Stimulated activated naive B cell treated with anti-CD40 and anti-IgM and Interleukin-4, amounts not matched to agents 10 μg/mL and 1 μg/mL and 100 μg/mL, for 72 hours (primary cell): ENCODE results near the gene ERICH6.

Experiments used
- ATAC-seq, 2 donors: fragments of 150-1000 bp; cut with Tn5 transposase; replicated peaks; 2 replicates each; pipeline ENCODE4 v1.10.0; 2021; ENCODE audit warnings: moderate library complexity in 1 of 2
- DNase-seq: peaks from one replicate; pipeline ENCODE4 v3.0.0; 2021
- H3K27ac Mint-ChIP-seq: one replicate; pipeline ENCODE4 v1.8.0; 2022; ENCODE audit warnings: mild to moderate bottlenecking, mixed read lengths
- H3K27me3 Mint-ChIP-seq, 2 donors: one replicate each; pipeline ENCODE4 v1.8.0; 2022; ENCODE audit warnings: mixed read lengths in 2 of 2
- H3K36me3 Mint-ChIP-seq, 2 donors: one replicate each; pipeline ENCODE4 v1.8.0; 2022; ENCODE audit warnings: mixed read lengths in 2 of 2, mild to moderate bottlenecking in 1 of 2
- H3K4me1 Mint-ChIP-seq, 2 donors: one replicate each; pipeline ENCODE4 v1.8.0; 2022; ENCODE audit warnings: mixed read lengths in 2 of 2, mild to moderate bottlenecking in 1 of 2
- H3K4me3 Mint-ChIP-seq, 2 donors: one replicate each; pipeline ENCODE4 v1.8.0; 2022; ENCODE audit warnings: mild to moderate bottlenecking in 2 of 2, mixed read lengths in 2 of 2, moderate library complexity in 1 of 2
- H3K9me3 Mint-ChIP-seq, 2 donors: one replicate each; pipeline ENCODE4 v1.8.0; 2022; ENCODE audit warnings: mixed read lengths in 2 of 2, mild to moderate bottlenecking in 1 of 2

The ERICH6 gene

GRCh38 chr3:150727653-150728502 is 24.2 kb upstream of the ERICH6 start:
- Mint-ChIP-seq H3K4me3 (no peak overlapping the region), H3K27ac (no peak overlapping the region), H3K36me3 (peaks cover 0 to 2% of the 10 kb centered on the region in 2 donors), H3K4me1 (peaks cover 8 to 33% of the 10 kb centered on the region in 2 donors), H3K27me3 (no peaks in the 10 kb centered on the region), H3K9me3 (no peaks in the 10 kb centered on the region)
- no peak for DNase-seq
- no peak for ATAC-seq

GRCh38 chr3:150725548-150725947 is 21.8 kb upstream of the ERICH6 start:
- Mint-ChIP-seq H3K27me3 (no peaks in the 10 kb centered on the region), H3K4me3 (no peak overlapping the region), H3K27ac (no peak overlapping the region), H3K36me3 (peaks cover under 1 to 2% of the 10 kb centered on the region in 2 donors), H3K9me3 (no peaks in the 10 kb centered on the region), H3K4me1 (peaks cover 14 to 39% of the 10 kb centered on the region in 2 donors)
- ATAC-seq (no peak), DNase-seq (no peak)

GRCh38 chr3:150723946-150724345 is 20.2 kb upstream of the ERICH6 start:
- ATAC-seq (no peak), DNase-seq (no peak)
- Mint-ChIP-seq H3K36me3 (peaks cover 8 to 9% of the 10 kb centered on the region in 2 donors), H3K27me3 (no peaks in the 10 kb centered on the region), H3K4me1 (peaks cover 21 to 47% of the 10 kb centered on the region in 2 donors), H3K27ac (no peak overlapping the region), H3K4me3 (no peak overlapping the region), H3K9me3 (no peaks in the 10 kb centered on the region)

- Mint-ChIP-seq H3K27ac (no peak overlapping the region), H3K4me1 (peaks cover 21 to 47% of the 10 kb centered on the region in 2 donors), H3K36me3 (peaks cover 8 to 9% of the 10 kb centered on the region in 2 donors), H3K4me3 (no peak overlapping the region), H3K9me3 (no peaks in the 10 kb centered on the region), H3K27me3 (no peaks in the 10 kb centered on the region)
- no peak for DNase-seq
- ATAC-seq = no peak
Measured at GRCh38 chr3:150722267-150722666, 18.5 kb upstream of the ERICH6 start.

- DNase-seq (no peak), ATAC-seq (peak; percentile 85 to 88)
- no peak overlapping the region for H3K27ac Mint-ChIP-seq
- H3K36me3 Mint-ChIP-seq = peaks cover 8 to 9% of the 10 kb centered on the region in 2 donors
- H3K9me3 Mint-ChIP-seq = no peaks in the 10 kb centered on the region
- no peaks in the 10 kb centered on the region for H3K27me3 Mint-ChIP-seq
- no peak overlapping the region for H3K4me3 Mint-ChIP-seq
- peaks cover 21 to 41% of the 10 kb centered on the region in 2 donors for H3K4me1 Mint-ChIP-seq
Measured at GRCh38 chr3:150721285-150722130, 17.8 kb upstream of the ERICH6 start.

GRCh38 chr3:150720444-150720843 is 16.7 kb upstream of the ERICH6 start:
- ATAC-seq = no peak
- peaks cover 8 to 9% of the 10 kb centered on the region in 2 donors for H3K36me3 Mint-ChIP-seq
- H3K4me1 Mint-ChIP-seq = peaks cover 21 to 40% of the 10 kb centered on the region in 2 donors
- peak overlapping the region; percentile 43 for H3K27ac Mint-ChIP-seq
- no peak overlapping the region for H3K4me3 Mint-ChIP-seq
- no peaks in the 10 kb centered on the region for H3K9me3 Mint-ChIP-seq
- no peak for DNase-seq
- H3K27me3 Mint-ChIP-seq = no peaks in the 10 kb centered on the region

- Mint-ChIP-seq H3K9me3 (peaks cover 0 to 2% of the 10 kb centered on the region in 2 donors), H3K4me1 (peaks cover 2 to 5% of the 10 kb centered on the region in 2 donors), H3K27me3 (no peaks in the 10 kb centered on the region), H3K36me3 (peaks cover 25 to 42% of the 10 kb centered on the region in 2 donors), H3K4me3 (no peak overlapping the region), H3K27ac (no peak overlapping the region)
- no peak for ATAC-seq
- DNase-seq = no peak
Measured at GRCh38 chr3:150710097-150710496, 6.4 kb upstream of the ERICH6 start.

- DNase-seq (no peak), ATAC-seq (peak; percentile 68 to 70)
- Mint-ChIP-seq H3K27ac (peak overlapping the region; percentile 94), H3K27me3 (no peaks in the 10 kb centered on the region), H3K36me3 (peaks cover 3 to 4% of the 10 kb centered on the region in 2 donors), H3K4me3 (peak overlapping the region; percentile 84 to 91), H3K9me3 (peaks cover 2 to 3% of the 10 kb centered on the region in 2 donors), H3K4me1 (peaks cover 8 to 33% of the 10 kb centered on the region in 2 donors)
Measured at GRCh38 chr3:150703299-150703755, 393 bp downstream of the ERICH6 start.

GRCh38 chr3:150699068-150699639 is 4.6 kb downstream of the ERICH6 start:
- Mint-ChIP-seq H3K36me3 (peaks cover 0 to 3% of the 10 kb centered on the region in 2 donors), H3K27ac (peak overlapping the region; percentile 10), H3K27me3 (no peaks in the 10 kb centered on the region), H3K4me1 (peaks cover 6 to 25% of the 10 kb centered on the region in 2 donors), H3K9me3 (peaks cover 0 to 3% of the 10 kb centered on the region in 2 donors), H3K4me3 (no peak overlapping the region)
- no peak for DNase-seq
- no peak for ATAC-seq

- DNase-seq (no peak), ATAC-seq (no peak)
- Mint-ChIP-seq H3K36me3 (peaks cover 0 to 3% of the 10 kb centered on the region in 2 donors), H3K4me1 (peaks cover 2 to 19% of the 10 kb centered on the region in 2 donors), H3K9me3 (peaks cover 1 to 5% of the 10 kb centered on the region in 2 donors), H3K27ac (peak overlapping the region; percentile 27), H3K27me3 (no peaks in the 10 kb centered on the region), H3K4me3 (no peak overlapping the region)
Measured at GRCh38 chr3:150697646-150698045, 6.1 kb downstream of the ERICH6 start.

- Mint-ChIP-seq H3K27me3 (no peaks in the 10 kb centered on the region), H3K4me3 (no peak overlapping the region), H3K27ac (no peak overlapping the region), H3K4me1 (peaks cover 0 to 1% of the 10 kb centered on the region in 2 donors), H3K36me3 (peaks cover 0 to 3% of the 10 kb centered on the region in 2 donors), H3K9me3 (peaks cover 1 to 3% of the 10 kb centered on the region in 2 donors)
- ATAC-seq (no peak), DNase-seq (no peak)
Measured at GRCh38 chr3:150691414-150692040, 12.2 kb downstream of the ERICH6 start.

- DNase-seq = no peak
- no peaks in the 10 kb centered on the region for H3K27me3 Mint-ChIP-seq
- no peaks in the 10 kb centered on the region for H3K9me3 Mint-ChIP-seq
- H3K36me3 Mint-ChIP-seq = no peaks in the 10 kb centered on the region
- H3K4me3 Mint-ChIP-seq = no peak overlapping the region
- no peak for ATAC-seq
- H3K27ac Mint-ChIP-seq = no peak overlapping the region
- peaks cover 5 to 7% of the 10 kb centered on the region in 2 donors for H3K4me1 Mint-ChIP-seq
Measured at GRCh38 chr3:150687613-150688012, 16.1 kb downstream of the ERICH6 start.

GRCh38 chr3:150682824-150683223 is 20.9 kb downstream of the ERICH6 start:
- peak overlapping the region; percentile 72 for H3K27ac Mint-ChIP-seq
- no peak for DNase-seq
- no peaks in the 10 kb centered on the region for H3K27me3 Mint-ChIP-seq
- no peaks in the 10 kb centered on the region for H3K9me3 Mint-ChIP-seq
- no peaks in the 10 kb centered on the region for H3K36me3 Mint-ChIP-seq
- no peak overlapping the region for H3K4me3 Mint-ChIP-seq
- no peak for ATAC-seq
- H3K4me1 Mint-ChIP-seq = peaks cover 18 to 29% of the 10 kb centered on the region in 2 donors

- DNase-seq (peak; percentile 6), ATAC-seq (peak; percentile 44 to 51)
- no peaks in the 10 kb centered on the region for H3K27me3 Mint-ChIP-seq
- peak overlapping the region; percentile 25 to 41 for H3K4me3 Mint-ChIP-seq
- no peaks in the 10 kb centered on the region for H3K9me3 Mint-ChIP-seq
- H3K36me3 Mint-ChIP-seq = no peaks in the 10 kb centered on the region
- H3K27ac Mint-ChIP-seq = peak overlapping the region; percentile 71
- peaks cover 18 to 29% of the 10 kb centered on the region in 2 donors for H3K4me1 Mint-ChIP-seq
Measured at GRCh38 chr3:150682279-150682678, 21.4 kb downstream of the ERICH6 start.
